AG04449 (cell line): ENCODE measurements around the gene ANO1.

Experiments
- CTCF ChIA-PET: fragments of 350-600 bp; formaldehyde crosslinking; extraction: SDS; loops from one replicate; lab custom pipeline; 2021; ENCODE audit warnings: antibody characterized with exemption; lab: Yijun Ruan, JAX
- POLR2A ChIA-PET: fragments of 400-600, 350-600 bp; formaldehyde crosslinking; extraction: SDS; loops from one replicate; lab custom pipeline; 2020; ENCODE audit warnings: antibody characterized with exemption, inconsistent platforms; lab: Yijun Ruan, JAX
- DNase-seq: peaks from one replicate; pipeline ENCODE4 v3.0.0-alpha.2; 2010; ENCODE audit warnings: low read depth, low spot score
- H3K4me3 ChIP-seq: 2 replicates; pipeline ENCODE4 v1.5.1; 2011; ENCODE audit warnings: low read depth, mild to moderate bottlenecking, control low read depth, low read length
- CTCF ChIP-seq: IDR thresholded peaks from one replicate; pipeline ENCODE4 v1.5.1; 2011; ENCODE audit warnings: mild to moderate bottlenecking, moderate library complexity, low read length, control low read depth, inconsistent platforms; ENCODE audit not compliant: insufficient read depth; ENCODE audit errors: missing control alignments

ANO1 gene

GRCh38 chr11:70176940-70177689, 99.0 kb downstream of the ANO1 start:
- DNase-seq, result no peak
- no peak overlapping the region for H3K4me3 ChIP-seq
- CTCF ChIA-PET, result interaction anchor here (1.5 to 2.2 kb wide), 2 partner anchors 258 to 262 kb away, joined by 4 to 6 read pairs; no protein-coding TSS in a partner anchor
- POLR2A ChIA-PET, result no interaction called here
- peak; percentile 61 for TF ChIP-seq CTCF

GRCh38 chr11:70180906-70181305, 102.8 kb downstream of the ANO1 start:
- CTCF ChIA-PET, result interaction anchor here (1.1 kb wide), 1 partner anchor 10 kb away, joined by 3 read pairs; no protein-coding TSS in a partner anchor
- H3K4me3 ChIP-seq, result no peak overlapping the region
- POLR2A ChIA-PET, result no interaction called here
- no peak for TF ChIP-seq CTCF
- no peak for DNase-seq

GRCh38 chr11:70182266-70182665, 104.1 kb downstream of the ANO1 start:
- DNase-seq, result no peak
- TF ChIP-seq CTCF, result no peak
- no peak overlapping the region for H3K4me3 ChIP-seq
- ChIA-PET POLR2A (interaction anchor here (0.5 kb wide), 1 partner anchor 283 kb away, joined by 4 read pairs; no protein-coding TSS in a partner anchor), CTCF (interaction anchor here (1.4 kb wide), 1 partner anchor 263 kb away, joined by 4 read pairs; no protein-coding TSS in a partner anchor)

- TF ChIP-seq CTCF, result no peak
- ChIA-PET POLR2A (no interaction called here), CTCF (interaction anchor here (0.9 to 2.1 kb wide), 5 partner anchors 9 to 267 kb away, joined by 3 to 8 read pairs (median 4); no protein-coding TSS in a partner anchor)
- no peak overlapping the region for H3K4me3 ChIP-seq
- no peak for DNase-seq
Measured at GRCh38 chr11:70183032-70183431, 104.9 kb downstream of the ANO1 start.

- POLR2A ChIA-PET, result no interaction called here
- no peak for TF ChIP-seq CTCF
- no peak for DNase-seq
- CTCF ChIA-PET, result interaction anchor here (0.9 to 2.1 kb wide), 7 partner anchors 8 to 267 kb away, joined by 3 to 10 read pairs (median 4); no protein-coding TSS in a partner anchor
- no peak overlapping the region for H3K4me3 ChIP-seq
Measured at GRCh38 chr11:70183483-70184176, 105.5 kb downstream of the ANO1 start.

DNA sequence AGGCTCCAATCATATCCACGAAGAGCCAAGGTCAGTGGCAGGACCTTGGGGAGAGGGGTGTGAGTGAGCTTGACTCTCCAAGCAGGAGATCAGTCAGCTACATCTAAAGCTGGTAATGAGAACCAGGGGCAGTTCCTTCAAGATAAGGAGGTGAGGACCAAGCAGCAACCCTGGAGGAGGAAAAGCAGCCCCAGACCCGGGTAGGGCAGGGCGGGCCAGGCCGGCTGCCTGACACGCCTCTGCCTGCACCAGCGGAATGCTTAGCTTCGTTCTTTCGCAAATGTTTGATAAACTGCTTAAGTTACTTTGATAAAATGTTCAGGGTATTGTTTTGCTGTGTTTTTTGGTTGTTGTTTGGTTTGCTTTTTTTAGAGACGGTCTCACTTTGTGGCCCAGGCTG, 106.3 kb downstream of the ANO1 start:
- CTCF ChIA-PET, result interaction anchor here (1.1 to 2.1 kb wide), 6 partner anchors 8 to 268 kb away, joined by 3 to 10 read pairs (median 4); no protein-coding TSS in a partner anchor
- POLR2A ChIA-PET, result no interaction called here
- DNase-seq, result no peak
- H3K4me3 ChIP-seq, result no peak overlapping the region
- no peak for TF ChIP-seq CTCF
